ENCODE results near the gene TMCO4. TPM values are rescaled to one million over a fixed set of nuclear protein-coding genes. Genes with fewer than 3 reads are reported as not detected.

Gene TMCO4
- total RNA-seq, 1 donor from 2014 or later, result 1.8 TPM

GRCh38 chr1:19776933-19777332 lies 22.8 kb downstream of the TMCO4 start:
- H3K4me2 ChIP-seq (ENCODE audit: low read length), result no peak overlapping the region
- H3K9ac ChIP-seq (ENCODE audit: low read length), result no peak overlapping the region
- no peaks in the 10 kb centered on the region for H3K4me1 ChIP-seq (ENCODE audit: insufficient read depth, low read length)
- H3K4me3 ChIP-seq (ENCODE audit: insufficient read depth, low read depth, low read length), result no peak overlapping the region
- peaks cover 8% of the 10 kb centered on the region for H3K36me3 Mint-ChIP-seq (ENCODE audit: low read depth, unreplicated experiment)
- H3K27ac ChIP-seq (ENCODE audit: low read depth, low read length), result no peak overlapping the region
- no peak overlapping the region for H2AFZ ChIP-seq (ENCODE audit: low read depth, low read length)
- TF ChIP-seq, protein P1, sequence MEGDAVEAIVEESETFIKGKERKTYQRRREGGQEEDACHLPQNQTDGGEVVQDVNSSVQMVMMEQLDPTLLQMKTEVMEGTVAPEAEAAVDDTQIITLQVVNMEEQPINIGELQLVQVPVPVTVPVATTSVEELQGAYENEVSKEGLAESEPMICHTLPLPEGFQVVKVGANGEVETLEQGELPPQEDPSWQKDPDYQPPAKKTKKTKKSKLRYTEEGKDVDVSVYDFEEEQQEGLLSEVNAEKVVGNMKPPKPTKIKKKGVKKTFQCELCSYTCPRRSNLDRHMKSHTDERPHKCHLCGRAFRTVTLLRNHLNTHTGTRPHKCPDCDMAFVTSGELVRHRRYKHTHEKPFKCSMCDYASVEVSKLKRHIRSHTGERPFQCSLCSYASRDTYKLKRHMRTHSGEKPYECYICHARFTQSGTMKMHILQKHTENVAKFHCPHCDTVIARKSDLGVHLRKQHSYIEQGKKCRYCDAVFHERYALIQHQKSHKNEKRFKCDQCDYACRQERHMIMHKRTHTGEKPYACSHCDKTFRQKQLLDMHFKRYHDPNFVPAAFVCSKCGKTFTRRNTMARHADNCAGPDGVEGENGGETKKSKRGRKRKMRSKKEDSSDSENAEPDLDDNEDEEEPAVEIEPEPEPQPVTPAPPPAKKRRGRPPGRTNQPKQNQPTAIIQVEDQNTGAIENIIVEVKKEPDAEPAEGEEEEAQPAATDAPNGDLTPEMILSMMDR (IDR thresholded peaks at IDR 0.05; ENCODE audit: insufficient read depth, low read depth, low read length), result no peak
- TF ChIP-seq EZH2 (IDR thresholded peaks at IDR 0.05; ENCODE audit: insufficient read depth, low read length), result no peak
- no peak overlapping the region for H3K27ac Mint-ChIP-seq (ENCODE audit: unreplicated experiment)
- H3K36me3 ChIP-seq (ENCODE audit: insufficient read depth, low read length), result no peaks in the 10 kb centered on the region
- H4K20me1 ChIP-seq (ENCODE audit: insufficient read depth, low read length), result no peaks in the 10 kb centered on the region
- no peaks in the 10 kb centered on the region for H3K27me3 ChIP-seq (ENCODE audit: insufficient read depth, low read length)
- H3K79me2 ChIP-seq (ENCODE audit: insufficient read depth, low read length), result no peaks in the 10 kb centered on the region
- H3K4me1 Mint-ChIP-seq (ENCODE audit: low read depth, unreplicated experiment), result no peaks in the 10 kb centered on the region
- peaks cover 3% of the 10 kb centered on the region for H3K9me3 Mint-ChIP-seq (ENCODE audit: unreplicated experiment)
- FAIRE-seq (no peak), DNase-seq (ENCODE audit: low read depth) (no peak)
- no peak overlapping the region for H3K4me3 Mint-ChIP-seq (ENCODE audit: unreplicated experiment)
- no peaks in the 10 kb centered on the region for H3K9me3 ChIP-seq (ENCODE audit: insufficient read depth, low read depth, low read length)
- H3K27me3 Mint-ChIP-seq (ENCODE audit: low read depth, unreplicated experiment), result peaks cover 19% of the 10 kb centered on the region

DNA sequence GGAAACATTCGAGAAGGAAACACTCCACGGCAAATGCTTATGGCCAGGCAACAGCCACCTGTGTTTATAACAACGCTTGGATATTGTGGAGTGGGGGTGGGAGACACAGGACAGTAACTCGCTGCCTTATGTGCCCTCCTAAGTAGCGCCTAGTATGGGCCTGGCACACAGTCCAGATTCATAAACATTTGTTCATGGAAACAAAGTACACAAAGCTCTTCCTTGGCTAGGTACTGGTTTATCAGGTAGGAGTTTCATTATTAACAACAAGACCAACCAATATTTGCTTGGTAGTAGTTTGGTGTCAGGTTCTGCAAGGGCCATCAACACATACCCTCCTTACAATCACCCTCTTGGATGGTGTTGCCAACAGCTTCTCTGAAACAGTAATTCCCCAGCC lies 23.4 kb downstream of the TMCO4 start:
- FAIRE-seq (no peak), DNase-seq (ENCODE audit: low read depth) (no peak)
- no peaks in the 10 kb centered on the region for H4K20me1 ChIP-seq (ENCODE audit: insufficient read depth, low read length)
- no peak overlapping the region for H2AFZ ChIP-seq (ENCODE audit: low read depth, low read length)
- TF ChIP-seq, protein P1 (IDR thresholded peaks at IDR 0.05; ENCODE audit: insufficient read depth, low read depth, low read length), result no peak
- TF ChIP-seq EZH2 (IDR thresholded peaks at IDR 0.05; ENCODE audit: insufficient read depth, low read length), result no peak
- H3K27me3 ChIP-seq (ENCODE audit: insufficient read depth, low read length), result no peaks in the 10 kb centered on the region
- H3K9ac ChIP-seq (ENCODE audit: low read length), result no peak overlapping the region
- no peak overlapping the region for H3K4me3 Mint-ChIP-seq (ENCODE audit: unreplicated experiment)
- H3K4me2 ChIP-seq (ENCODE audit: low read length), result no peak overlapping the region
- peaks cover 8% of the 10 kb centered on the region for H3K36me3 Mint-ChIP-seq (ENCODE audit: low read depth, unreplicated experiment)
- H3K27ac ChIP-seq (ENCODE audit: low read depth, low read length), result no peak overlapping the region
- peaks cover 3% of the 10 kb centered on the region for H3K9me3 Mint-ChIP-seq (ENCODE audit: unreplicated experiment)
- no peaks in the 10 kb centered on the region for H3K9me3 ChIP-seq (ENCODE audit: insufficient read depth, low read depth, low read length)
- no peaks in the 10 kb centered on the region for H3K36me3 ChIP-seq (ENCODE audit: insufficient read depth, low read length)
- H3K4me3 ChIP-seq (ENCODE audit: insufficient read depth, low read depth, low read length), result no peak overlapping the region
- H3K27me3 Mint-ChIP-seq (ENCODE audit: low read depth, unreplicated experiment), result peaks cover 21% of the 10 kb centered on the region
- H3K79me2 ChIP-seq (ENCODE audit: insufficient read depth, low read length), result no peaks in the 10 kb centered on the region
- H3K27ac Mint-ChIP-seq (ENCODE audit: unreplicated experiment), result no peak overlapping the region
- H3K4me1 Mint-ChIP-seq (ENCODE audit: low read depth, unreplicated experiment), result no peaks in the 10 kb centered on the region
- H3K4me1 ChIP-seq (ENCODE audit: insufficient read depth, low read length), result no peaks in the 10 kb centered on the region

DNA sequence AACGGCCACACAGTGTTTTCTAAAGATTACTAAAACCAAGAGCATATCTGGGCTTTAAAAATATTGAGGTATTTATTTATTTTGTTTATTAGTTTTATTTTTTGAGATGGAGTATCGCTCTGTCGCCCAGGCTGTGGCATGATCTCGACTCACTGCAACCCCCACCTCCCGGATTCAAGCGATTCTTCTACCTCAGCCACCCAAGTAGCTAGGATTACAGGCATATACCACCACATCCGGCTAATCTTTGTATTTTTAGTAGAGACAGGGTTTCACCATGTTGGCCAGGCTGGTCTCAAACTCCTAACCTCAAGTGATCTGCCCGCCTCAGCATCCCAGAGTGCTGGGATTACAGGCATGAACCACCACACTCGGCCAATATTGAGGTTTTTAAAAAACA lies 23.9 kb downstream of the TMCO4 start:
- Histone ChIP-seq H2AFZ (ENCODE audit: low read depth, low read length) (peak overlapping the region; percentile 18), H4K20me1 (ENCODE audit: insufficient read depth, low read length) (no peaks in the 10 kb centered on the region), H3K4me2 (ENCODE audit: low read length) (no peak overlapping the region), H3K27ac (ENCODE audit: low read depth, low read length) (no peak overlapping the region), H3K27me3 (ENCODE audit: insufficient read depth, low read length) (no peaks in the 10 kb centered on the region), H3K36me3 (ENCODE audit: insufficient read depth, low read length) (no peaks in the 10 kb centered on the region), H3K79me2 (ENCODE audit: insufficient read depth, low read length) (no peaks in the 10 kb centered on the region), H3K4me3 (ENCODE audit: insufficient read depth, low read depth, low read length) (no peak overlapping the region), H3K9me3 (ENCODE audit: insufficient read depth, low read depth, low read length) (no peaks in the 10 kb centered on the region), H3K9ac (ENCODE audit: low read length) (no peak overlapping the region), H3K4me1 (ENCODE audit: insufficient read depth, low read length) (no peaks in the 10 kb centered on the region)
- Mint-ChIP-seq H3K36me3 (ENCODE audit: low read depth, unreplicated experiment) (peaks cover 8% of the 10 kb centered on the region), H3K27ac (ENCODE audit: unreplicated experiment) (no peak overlapping the region), H3K4me1 (ENCODE audit: low read depth, unreplicated experiment) (no peaks in the 10 kb centered on the region), H3K27me3 (ENCODE audit: low read depth, unreplicated experiment) (peaks cover 25% of the 10 kb centered on the region), H3K4me3 (ENCODE audit: unreplicated experiment) (no peak overlapping the region), H3K9me3 (ENCODE audit: unreplicated experiment) (peaks cover 3% of the 10 kb centered on the region)
- FAIRE-seq (no peak), DNase-seq (ENCODE audit: low read depth) (no peak)
- TF ChIP-seq, protein P1 (IDR thresholded peaks at IDR 0.05; ENCODE audit: insufficient read depth, low read depth, low read length), result no peak
- no peak for TF ChIP-seq EZH2 (IDR thresholded peaks at IDR 0.05; ENCODE audit: insufficient read depth, low read length)
